Tibial artery (tissue), 4 donors: Measurements from ENCODE around the gene ETFRF1.

ENCODE experiments used
- DNase-seq, 2 donors: peaks; one replicate each; pipeline ENCODE4 v3.0.0-alpha.2; 2019
- H3K27ac ChIP-seq, 2 donors: fragments of 200-600 bp; sonication (generic) in 1 of 2; 1 replicate in 1 of 2; 2 replicates in 1 of 2; pipeline ENCODE4 v1.5.1; 2018 to 2019; ENCODE audit warnings: mild to moderate bottlenecking in 1 of 2
- H3K27me3 ChIP-seq, 2 donors: fragments of 200-600 bp; sonication (generic) in 1 of 2; one replicate each; pipeline versions ENCODE4 v1.5.1 to v1.6.0; 2016 to 2019
- H3K36me3 ChIP-seq, 3 donors: fragments of 200-600 bp; sonication (generic) in 2 of 3; one replicate each; pipeline ENCODE4 v1.5.1; 2016 to 2019; ENCODE audit warnings: mild to moderate bottlenecking in 2 of 3
- H3K4me1 ChIP-seq, 4 donors: fragments of 200-600 bp; sonication (generic) in 2 of 4; 1 replicate in 3 of 4; 2 replicates in 1 of 4; pipeline ENCODE4 v1.5.1; 2016 to 2019
- H3K4me3 ChIP-seq, 2 donors: fragments of 200-600 bp; sonication (generic) in 1 of 2; 1 replicate in 1 of 2; 2 replicates in 1 of 2; pipeline ENCODE4 v1.5.1; 2018 to 2019; ENCODE audit warnings: mild to moderate bottlenecking in 2 of 2
- H3K9me3 ChIP-seq, 3 donors: fragments of 200-600 bp; sonication (generic) in 1 of 3; one replicate each; pipeline ENCODE4 v1.5.1; 2016 to 2019
- intact Hi-C: fragments of 100-400 bp; cut with DNase I; formaldehyde crosslinking; loops from one replicate; pipeline ENCODE4 v1.15.0; 2023; ENCODE audit warnings: low total_unique reads
- TF ChIP-seq, protein P1 (sequence below), 2 experiments: fragments of 200-600 bp in 1 of 2; fragments of 450-650 bp in 1 of 2; IDR thresholded peaks; one replicate each; pipeline ENCODE4 v1.5.1; 2017 to 2019; ENCODE audit warnings: antibody characterized with exemption in 2 of 2, mild to moderate bottlenecking in 1 of 2, moderate library complexity in 1 of 2

Gene ETFRF1

DNA sequence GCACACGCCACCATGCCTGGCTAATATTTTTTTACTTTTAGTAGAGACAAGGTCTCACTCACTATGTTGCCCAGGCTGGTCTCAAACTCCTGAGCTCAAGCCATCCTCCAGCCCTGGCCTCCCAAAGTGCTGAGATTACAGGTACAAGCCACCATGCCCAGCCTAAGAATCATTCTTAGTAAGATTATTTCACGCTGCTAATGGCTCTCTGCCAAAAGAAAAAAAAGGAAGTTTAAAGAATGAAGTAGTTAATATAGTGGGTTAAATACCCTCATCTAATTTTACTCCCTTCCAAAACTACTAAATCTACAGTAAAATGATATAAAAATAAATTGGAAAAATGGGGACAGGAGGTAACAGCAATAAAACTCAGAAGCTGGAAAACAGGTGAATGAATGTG is 2.6 kb downstream of the ETFRF1 start:
- Histone ChIP-seq H3K36me3 (no peaks in the 10 kb centered on the region), H3K4me1 (peaks cover 0 to 21% (median 10%) of the 10 kb centered on the region in 4 donors), H3K27me3 (no peaks in the 10 kb centered on the region), H3K27ac (no peak overlapping the region), H3K9me3 (no peaks in the 10 kb centered on the region), H3K4me3 (no peak overlapping the region)
- TF ChIP-seq, protein P1, sequence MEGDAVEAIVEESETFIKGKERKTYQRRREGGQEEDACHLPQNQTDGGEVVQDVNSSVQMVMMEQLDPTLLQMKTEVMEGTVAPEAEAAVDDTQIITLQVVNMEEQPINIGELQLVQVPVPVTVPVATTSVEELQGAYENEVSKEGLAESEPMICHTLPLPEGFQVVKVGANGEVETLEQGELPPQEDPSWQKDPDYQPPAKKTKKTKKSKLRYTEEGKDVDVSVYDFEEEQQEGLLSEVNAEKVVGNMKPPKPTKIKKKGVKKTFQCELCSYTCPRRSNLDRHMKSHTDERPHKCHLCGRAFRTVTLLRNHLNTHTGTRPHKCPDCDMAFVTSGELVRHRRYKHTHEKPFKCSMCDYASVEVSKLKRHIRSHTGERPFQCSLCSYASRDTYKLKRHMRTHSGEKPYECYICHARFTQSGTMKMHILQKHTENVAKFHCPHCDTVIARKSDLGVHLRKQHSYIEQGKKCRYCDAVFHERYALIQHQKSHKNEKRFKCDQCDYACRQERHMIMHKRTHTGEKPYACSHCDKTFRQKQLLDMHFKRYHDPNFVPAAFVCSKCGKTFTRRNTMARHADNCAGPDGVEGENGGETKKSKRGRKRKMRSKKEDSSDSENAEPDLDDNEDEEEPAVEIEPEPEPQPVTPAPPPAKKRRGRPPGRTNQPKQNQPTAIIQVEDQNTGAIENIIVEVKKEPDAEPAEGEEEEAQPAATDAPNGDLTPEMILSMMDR (IDR thresholded peaks at IDR 0.05) = no peak
- intact Hi-C loops = loop anchor here (5.0 kb wide), 1 partner anchor 55 kb away; the partner anchor contains the start of gene KRAS
- no peak for DNase-seq

- Histone ChIP-seq H3K36me3 (peaks cover 0 to 4% (median 0%) of the 10 kb centered on the region in 3 donors), H3K27ac (no peak overlapping the region), H3K4me3 (no peak overlapping the region), H3K9me3 (no peaks in the 10 kb centered on the region), H3K4me1 (peaks cover 0 to 15% (median 9%) of the 10 kb centered on the region in 4 donors), H3K27me3 (no peaks in the 10 kb centered on the region)
- TF ChIP-seq, protein P1 (IDR thresholded peaks at IDR 0.05) = no peak
- intact Hi-C loops = no loop called here
- DNase-seq = no peak
Measured at GRCh38 chr12:25200703-25201102, 5.7 kb downstream of the ETFRF1 start.

GRCh38 chr12:25202137-25202536 is 7.1 kb downstream of the ETFRF1 start:
- intact Hi-C loops = no loop called here
- Histone ChIP-seq H3K4me1 (peaks cover 0 to 3% (median 0%) of the 10 kb centered on the region in 4 donors), H3K4me3 (no peak overlapping the region), H3K36me3 (peaks cover 0 to 13% (median 10%) of the 10 kb centered on the region in 3 donors), H3K9me3 (no peaks in the 10 kb centered on the region), H3K27me3 (no peaks in the 10 kb centered on the region), H3K27ac (no peak overlapping the region)
- no peak for DNase-seq
- TF ChIP-seq, protein P1 (IDR thresholded peaks at IDR 0.05) = no peak

- DNase-seq = no peak
- Histone ChIP-seq H3K4me1 (peaks cover 0 to 3% (median 0%) of the 10 kb centered on the region in 4 donors), H3K27ac (no peak overlapping the region), H3K4me3 (no peak overlapping the region), H3K27me3 (no peaks in the 10 kb centered on the region), H3K36me3 (peaks cover 4 to 29% (median 19%) of the 10 kb centered on the region in 3 donors), H3K9me3 (no peaks in the 10 kb centered on the region)
- TF ChIP-seq, protein P1 (IDR thresholded peaks at IDR 0.05) = no peak
- intact Hi-C loops = no loop called here
Measured at GRCh38 chr12:25207411-25207810, 12.4 kb downstream of the ETFRF1 start.

- TF ChIP-seq, protein P1 (IDR thresholded peaks at IDR 0.05) = no peak
- intact Hi-C loops = no loop called here
- DNase-seq = no peak
- Histone ChIP-seq H3K36me3 (peaks cover 4 to 29% (median 19%) of the 10 kb centered on the region in 3 donors), H3K9me3 (no peaks in the 10 kb centered on the region), H3K4me1 (peaks cover 0 to 3% (median 0%) of the 10 kb centered on the region in 4 donors), H3K27me3 (no peaks in the 10 kb centered on the region), H3K4me3 (no peak overlapping the region), H3K27ac (no peak overlapping the region)
Measured at GRCh38 chr12:25207846-25208245, 12.8 kb downstream of the ETFRF1 start.

- intact Hi-C loops = no loop called here
- TF ChIP-seq, protein P1 (IDR thresholded peaks at IDR 0.05) = no peak
- Histone ChIP-seq H3K27me3 (no peaks in the 10 kb centered on the region), H3K27ac (no peak overlapping the region), H3K36me3 (peaks cover 4 to 24% (median 20%) of the 10 kb centered on the region in 3 donors), H3K4me3 (no peak overlapping the region), H3K9me3 (no peaks in the 10 kb centered on the region), H3K4me1 (peaks cover 0 to 3% (median 0%) of the 10 kb centered on the region in 4 donors)
- DNase-seq = no peak
Measured at GRCh38 chr12:25208554-25208953, 13.5 kb downstream of the ETFRF1 start.
